Right renal cortex interstitium (tissue), 3 donors: ENCODE results near the gene RGS6. TPM values are rescaled to one million over a fixed set of nuclear protein-coding genes. Genes with fewer than 3 reads are reported as not detected.

Experiments used
- DNase-seq, 3 donors: peaks; one replicate each; pipeline ENCODE4 v3.0.0-alpha.2; 2013; ENCODE audit warnings: low read depth in 3 of 3, low spot score in 2 of 3
- polyA plus RNA-seq, 3 donors: library from polyadenylated mRNA; unstranded; fragments of 120-200 nt; gene quantifications; one replicate each; pipeline ENCODE4 v1.2.1, GENCODE V29; 2013; ENCODE audit not compliant: insufficient read length in 3 of 3

Gene RGS6
- polyA plus RNA-seq, 3 donors, result 0.74 to 1.4 (median 0.80) TPM

DNA sequence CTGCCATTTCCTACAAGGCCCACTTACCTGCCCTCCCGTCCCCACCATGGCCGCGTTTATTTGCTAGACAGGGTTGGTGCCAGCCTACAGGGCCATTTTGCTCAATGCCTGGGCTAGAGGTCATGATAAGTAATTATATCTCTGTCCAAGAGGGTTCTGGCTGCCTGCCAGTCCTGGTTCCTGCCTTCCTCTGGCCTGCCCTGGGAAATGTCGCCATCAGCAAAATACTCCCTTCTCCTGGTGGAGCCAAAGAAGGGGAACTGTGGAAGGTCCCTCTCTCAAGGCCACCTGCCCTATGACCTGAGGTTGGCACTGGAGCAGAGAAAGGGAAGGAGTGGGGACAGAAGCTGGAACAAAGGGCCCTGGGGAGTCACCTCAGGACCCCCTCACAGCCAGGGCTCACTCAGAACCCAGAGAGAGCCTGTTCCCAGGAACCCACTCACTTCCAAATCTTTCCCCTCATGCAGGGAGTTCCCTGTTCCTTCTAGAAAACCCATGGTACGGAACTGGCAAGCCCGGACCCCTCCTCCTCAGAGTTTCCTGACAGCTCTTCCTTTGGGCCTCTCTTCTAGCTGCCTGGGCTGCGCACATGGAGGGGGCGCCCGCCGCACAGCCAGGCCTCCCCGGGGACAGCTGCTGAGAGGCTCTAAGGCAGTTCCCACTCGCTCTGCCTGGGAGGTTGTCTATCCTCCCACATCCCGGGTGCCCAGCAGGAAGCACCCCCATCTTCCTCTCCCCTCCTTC, 681.2 kb downstream of the RGS6 start:
- DNase-seq, result no peak

DNA sequence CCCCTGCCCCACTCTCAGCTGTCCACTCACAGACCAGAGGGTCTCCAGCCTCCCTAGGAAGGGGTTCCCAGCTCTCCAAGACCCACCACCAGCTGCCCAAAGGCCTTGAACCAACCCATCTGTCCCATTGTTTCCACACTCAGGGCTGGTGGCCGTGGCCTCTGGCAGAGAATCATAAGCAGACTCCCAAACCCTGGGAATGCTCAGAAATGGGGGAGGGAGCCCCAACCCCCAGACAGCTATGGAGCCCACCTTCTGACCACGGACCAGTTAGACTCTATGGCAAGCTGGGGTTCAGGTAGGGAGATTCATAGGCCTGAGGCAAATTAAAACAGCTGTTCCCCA, 681.7 kb downstream of the RGS6 start:
- DNase-seq, result no peak

DNA sequence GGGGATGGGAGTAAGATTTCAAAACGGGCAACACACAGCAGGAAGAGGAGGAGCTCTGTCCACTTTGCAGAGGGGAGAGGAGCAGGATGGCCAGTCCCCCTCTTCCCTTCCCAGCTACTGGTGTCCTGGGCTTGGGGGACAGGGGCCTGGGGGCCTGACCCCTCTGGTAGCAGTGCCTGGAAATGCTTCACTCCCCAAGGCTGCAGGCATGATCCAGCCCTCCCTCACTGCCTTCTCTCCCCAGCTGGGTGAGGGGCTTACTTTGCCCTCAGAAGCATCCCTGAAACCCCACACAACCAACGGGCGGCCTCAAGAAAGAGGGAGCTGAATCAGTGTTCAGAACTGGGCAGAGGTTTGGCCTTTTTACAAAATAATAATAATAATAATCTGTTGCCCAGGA, 682.1 kb downstream of the RGS6 start:
- DNase-seq, result no peak

DNA sequence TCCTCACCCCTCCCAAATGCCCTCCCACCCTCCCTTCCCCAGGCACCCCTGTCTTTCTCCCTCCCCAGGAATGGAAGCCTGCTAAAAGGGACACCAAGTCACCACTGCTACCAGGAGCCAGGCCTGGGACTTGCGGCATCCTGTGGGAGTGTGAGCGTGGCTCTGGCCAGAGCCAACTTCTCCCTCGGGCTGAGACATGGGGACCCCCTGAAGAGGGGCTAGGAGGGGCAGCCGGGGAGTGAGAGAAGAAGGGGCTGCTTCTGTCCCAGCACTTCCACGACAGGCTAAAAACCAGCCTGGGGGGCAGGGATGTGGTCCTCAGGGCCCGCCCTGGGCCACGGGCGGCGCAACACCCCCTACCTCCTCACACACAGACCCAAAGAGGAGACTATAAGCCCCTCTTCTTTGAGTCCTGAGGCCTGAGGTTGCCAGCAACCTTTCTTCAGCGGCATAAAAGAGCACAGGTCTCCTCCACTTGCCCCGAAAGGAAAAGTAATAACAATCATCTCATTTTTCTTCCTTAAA, 682.7 kb downstream of the RGS6 start:
- DNase-seq, result no peak

DNA sequence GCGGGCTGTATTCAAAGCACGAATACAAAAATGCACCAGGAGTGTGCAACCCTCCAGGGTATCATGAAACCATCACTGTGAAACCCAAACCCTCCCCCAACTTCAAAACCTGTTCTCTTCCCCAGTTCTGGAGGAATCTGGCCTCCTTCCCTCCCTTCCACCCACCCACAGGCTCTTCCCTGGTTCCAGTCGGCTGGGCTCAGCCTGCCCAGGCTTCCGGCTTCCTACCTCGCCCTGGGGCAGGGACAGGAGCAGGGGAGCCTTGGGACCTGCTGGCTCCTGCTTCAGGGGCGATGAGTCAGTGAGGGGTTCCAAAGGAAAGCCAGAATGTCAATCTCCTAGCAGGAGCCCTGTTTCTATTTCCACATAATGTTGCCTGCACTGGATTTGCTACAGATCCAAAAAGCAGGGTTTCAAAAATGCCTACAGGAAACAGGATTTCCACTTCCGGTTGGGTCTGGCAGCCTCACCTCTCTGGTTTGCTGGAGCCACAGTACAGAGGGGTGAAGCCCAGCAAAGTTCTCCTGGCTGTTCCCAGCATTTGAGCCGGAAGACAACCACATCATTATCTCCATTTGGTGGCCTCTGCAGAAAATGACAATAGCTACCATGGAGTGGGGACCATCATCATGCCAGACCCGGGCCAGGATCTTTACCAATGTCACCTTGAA, 683.4 kb downstream of the RGS6 start:
- no peak for DNase-seq
